ENCODE measurements around the gene CAMSAP1. TPM values are rescaled to one million over a fixed set of nuclear protein-coding genes. Genes with fewer than 3 reads are reported as not detected.
"Not testable (repeated sequence)": the region's sequence is repeated elsewhere in the genome, so short reads cannot be mapped to it uniquely, and the experiment has no call there.

CAMSAP1 gene
- total and polyA plus RNA-seq, 2 donors (not counting 1 experiment from before 2014, with no cell fraction given): 6.6 to 31.0 TPM

- TF ChIP-seq EZH2 (IDR thresholded peaks at IDR 0.05; ENCODE audit: borderline replicate concordance, insufficient read depth, low read depth, low read length, poor library complexity, severe bottlenecking): no peak
- TF ChIP-seq CTCF (IDR thresholded peaks at IDR 0.05): no peak
- CTCF ChIA-PET: interaction anchor here (0.7 kb wide), 1 partner anchor 56 kb away, joined by 3 read pairs; no protein-coding TSS in a partner anchor
- no peaks in the 10 kb centered on the region for H4K20me1 ChIP-seq (ENCODE audit: control insufficient read depth, insufficient read depth, low read length, poor library complexity, severe bottlenecking)
- DNase-seq (no peak), ATAC-seq (ENCODE audit: low read depth) (no peak)
- peaks cover 4% of the 10 kb centered on the region in 2 experiments for H3K36me3 ChIP-seq (replicated peaks in 1 of 2; ENCODE audit: control extremely low read depth in 1 of 2, control insufficient read depth in 1 of 2, extremely low read depth in 1 of 2, insufficient read depth in 2 of 2, low read length in 1 of 2)
- Mint-ChIP-seq H3K27me3 (no peaks in the 10 kb centered on the region), H3K4me3 (no peak overlapping the region), H3K9me3 (ENCODE audit: insufficient read depth) (peaks cover 15% of the 10 kb centered on the region), H3K4me1 (peaks cover 16% of the 10 kb centered on the region), H3K27ac (no peak overlapping the region)
- no peak overlapping the region for H3K4me3 ChIP-seq (ENCODE audit: control extremely low read depth in 1 of 5, extremely low read depth in 1 of 5, insufficient read depth in 1 of 5, low read depth in 2 of 5, low read length in 4 of 5)
- H3K9ac ChIP-seq (ENCODE audit: low read length): no peak overlapping the region
- WGBS (ENCODE audit: insufficient coverage): 98% methylated on average over 12 of the region's 15 CpGs
- H3K4me2 ChIP-seq (replicated peaks; ENCODE audit: low read depth, low read length, poor library complexity, severe bottlenecking): no peak overlapping the region
- no peak overlapping the region for H2AFZ ChIP-seq (ENCODE audit: insufficient read depth, low read depth, low read length, poor library complexity, severe bottlenecking)
- peaks cover 5 to 9% of the 10 kb centered on the region in 2 donors for H3K4me1 ChIP-seq (ENCODE audit: control insufficient read depth in 2 of 2, insufficient read depth in 2 of 2, low read length in 2 of 2)
- intact Hi-C loops (cut with micrococcal nuclease): no loop called here
- POLR2A ChIA-PET: no interaction called here
- no peaks in the 10 kb centered on the region for H3K27me3 ChIP-seq (replicated peaks in 1 of 4; ENCODE audit: control extremely low read depth in 1 of 4, control insufficient read depth in 3 of 4, insufficient read depth in 4 of 4, low read length in 3 of 4)
- H3K79me2 ChIP-seq (ENCODE audit: control insufficient read depth, insufficient read depth, low read length): no peaks in the 10 kb centered on the region
- H3K9me3 ChIP-seq (ENCODE audit: control extremely low read depth in 1 of 3, control insufficient read depth in 2 of 3, insufficient read depth in 1 of 3, low read length in 2 of 3): peaks cover 0 to 41% (median 25%) of the 10 kb centered on the region in 3 donors
- H3K27ac ChIP-seq (ENCODE audit: low read length in 2 of 2): no peak overlapping the region
These were observed 13.0 kb upstream of the CAMSAP1 start for GRCh38 chr9:135920256-135920930.

- 99% methylated on average over 9 of the region's 11 CpGs for WGBS (ENCODE audit: insufficient coverage)
- ATAC-seq (ENCODE audit: low read depth) (no peak), DNase-seq (no peak)
- ChIA-PET CTCF (interaction anchor here (0.7 kb wide), 1 partner anchor 55 kb away, joined by 3 read pairs; no protein-coding TSS in a partner anchor), POLR2A (no interaction called here)
- Histone ChIP-seq H3K4me2 (replicated peaks; ENCODE audit: low read depth, low read length, poor library complexity, severe bottlenecking) (no peak overlapping the region), H3K4me3 (ENCODE audit: control extremely low read depth in 1 of 5, extremely low read depth in 1 of 5, insufficient read depth in 1 of 5, low read depth in 2 of 5, low read length in 4 of 5) (no peak overlapping the region), H3K27me3 (replicated peaks in 1 of 4; ENCODE audit: control extremely low read depth in 1 of 4, control insufficient read depth in 3 of 4, insufficient read depth in 4 of 4, low read length in 3 of 4) (no peaks in the 10 kb centered on the region), H3K27ac (ENCODE audit: low read length in 2 of 2) (no peak overlapping the region), H3K79me2 (ENCODE audit: control insufficient read depth, insufficient read depth, low read length) (no peaks in the 10 kb centered on the region), H3K9me3 (ENCODE audit: control extremely low read depth in 1 of 3, control insufficient read depth in 2 of 3, insufficient read depth in 1 of 3, low read length in 2 of 3) (peaks cover 0 to 51% (median 32%) of the 10 kb centered on the region in 3 donors), H3K36me3 (replicated peaks in 1 of 2; ENCODE audit: control extremely low read depth in 1 of 2, control insufficient read depth in 1 of 2, extremely low read depth in 1 of 2, insufficient read depth in 2 of 2, low read length in 1 of 2) (peaks cover 5 to 12% of the 10 kb centered on the region in 2 experiments), H4K20me1 (ENCODE audit: control insufficient read depth, insufficient read depth, low read length, poor library complexity, severe bottlenecking) (no peaks in the 10 kb centered on the region), H2AFZ (ENCODE audit: insufficient read depth, low read depth, low read length, poor library complexity, severe bottlenecking) (no peak overlapping the region), H3K9ac (ENCODE audit: low read length) (no peak overlapping the region), H3K4me1 (ENCODE audit: control insufficient read depth in 2 of 2, insufficient read depth in 2 of 2, low read length in 2 of 2) (peaks cover 5 to 9% of the 10 kb centered on the region in 2 donors)
- Mint-ChIP-seq H3K9me3 (ENCODE audit: insufficient read depth) (peaks cover 15% of the 10 kb centered on the region), H3K4me1 (peaks cover 16% of the 10 kb centered on the region), H3K27me3 (no peaks in the 10 kb centered on the region), H3K27ac (no peak overlapping the region), H3K4me3 (no peak overlapping the region)
- intact Hi-C loops (cut with micrococcal nuclease): no loop called here
- TF ChIP-seq CTCF (IDR thresholded peaks at IDR 0.05) (no peak), EZH2 (IDR thresholded peaks at IDR 0.05; ENCODE audit: borderline replicate concordance, insufficient read depth, low read depth, low read length, poor library complexity, severe bottlenecking) (no peak)
These were observed 12.1 kb upstream of the CAMSAP1 start for GRCh38 chr9:135919318-135919890.

GRCh38 chr9:135916227-135916626, 8.9 kb upstream of the CAMSAP1 start:
- H3K4me1 ChIP-seq (ENCODE audit: control insufficient read depth in 2 of 2, insufficient read depth in 2 of 2, low read length in 2 of 2); H2AFZ ChIP-seq (ENCODE audit: insufficient read depth, low read depth, low read length, poor library complexity, severe bottlenecking); H3K9ac ChIP-seq (ENCODE audit: low read length); DNase-seq; H3K4me3 Mint-ChIP-seq; intact Hi-C loops (cut with micrococcal nuclease); H3K4me3 ChIP-seq (ENCODE audit: control extremely low read depth in 1 of 5, extremely low read depth in 1 of 5, insufficient read depth in 1 of 5, low read depth in 2 of 5, low read length in 4 of 5); H3K27ac Mint-ChIP-seq; CTCF ChIA-PET; H3K27me3 ChIP-seq (replicated peaks in 1 of 4; ENCODE audit: control extremely low read depth in 1 of 4, control insufficient read depth in 3 of 4, insufficient read depth in 4 of 4, low read length in 3 of 4); ATAC-seq (ENCODE audit: low read depth); H3K27ac ChIP-seq (ENCODE audit: low read length in 2 of 2); POLR2A ChIA-PET; H3K79me2 ChIP-seq (ENCODE audit: control insufficient read depth, insufficient read depth, low read length); H3K4me2 ChIP-seq (replicated peaks; ENCODE audit: low read depth, low read length, poor library complexity, severe bottlenecking); H3K27me3 Mint-ChIP-seq: not testable (repeated sequence)
- peaks cover 0 to 68% (median 34%) of the 10 kb centered on the region in 3 donors for H3K9me3 ChIP-seq (ENCODE audit: control extremely low read depth in 1 of 3, control insufficient read depth in 2 of 3, insufficient read depth in 1 of 3, low read length in 2 of 3)
- H4K20me1 ChIP-seq (ENCODE audit: control insufficient read depth, insufficient read depth, low read length, poor library complexity, severe bottlenecking): peaks cover 11% of the 10 kb centered on the region
- H3K9me3 Mint-ChIP-seq (ENCODE audit: insufficient read depth): peaks cover 15% of the 10 kb centered on the region
- 96% methylated on average over 11 of the region's 12 CpGs for WGBS (ENCODE audit: insufficient coverage)
- peaks cover 21% of the 10 kb centered on the region for H3K4me1 Mint-ChIP-seq
- peaks cover 5 to 28% of the 10 kb centered on the region in 2 experiments for H3K36me3 ChIP-seq (replicated peaks in 1 of 2; ENCODE audit: control extremely low read depth in 1 of 2, control insufficient read depth in 1 of 2, extremely low read depth in 1 of 2, insufficient read depth in 2 of 2, low read length in 1 of 2)
